GM12892 (cell line): ENCODE results near the gene ZCCHC7.

Source experiments
- DNase-seq: peaks from one replicate; pipeline ENCODE4 v3.0.0; 2011; ENCODE audit not compliant: insufficient read length
- FAIRE-seq: peaks from 2 replicates; lab custom pipeline; 2011; peaks lifted over from hg19 to GRCh38; lab: Jason Lieb, UNC
- POLR2A ChIP-seq: IDR thresholded peaks from 2 replicates; pipeline ENCODE4 v1.6.1; 2011; ENCODE audit warnings: low read depth, low read length, control low read depth
- POLR2AphosphoS5 ChIP-seq: IDR thresholded peaks from 2 replicates; pipeline ENCODE4 v1.6.1; 2011; ENCODE audit warnings: low read depth, low read length, control low read depth
- TAF1 ChIP-seq: IDR thresholded peaks from 2 replicates; pipeline ENCODE4 v1.6.1; 2011; ENCODE audit warnings: low read depth, mild to moderate bottlenecking, control low read depth, low read length, borderline replicate concordance

ZCCHC7 gene

DNA sequence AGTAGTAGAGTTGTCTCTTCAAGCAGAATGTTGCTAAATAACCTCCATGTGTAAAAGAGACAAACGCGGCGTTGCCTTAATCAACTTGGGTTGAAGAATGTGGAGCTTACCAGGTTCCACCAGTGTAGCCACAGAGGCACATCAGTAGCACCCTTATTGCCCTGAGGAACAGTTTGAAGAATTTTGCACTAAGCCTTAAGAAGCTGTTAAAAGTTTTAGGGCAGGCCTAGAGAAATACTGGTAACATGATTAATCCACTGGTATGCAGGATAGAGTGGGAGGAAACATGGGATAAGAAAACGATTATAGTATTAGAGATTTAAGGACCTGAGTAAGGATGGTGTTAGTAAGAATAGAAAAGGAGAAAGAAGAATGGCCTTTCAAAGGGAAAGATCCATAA is 100.6 kb downstream of the ZCCHC7 start:
- TF ChIP-seq POLR2A (no peak), TAF1 (no peak), POLR2AphosphoS5 (no peak)
- DNase-seq (no peak), FAIRE-seq (peak; percentile 33)

DNA sequence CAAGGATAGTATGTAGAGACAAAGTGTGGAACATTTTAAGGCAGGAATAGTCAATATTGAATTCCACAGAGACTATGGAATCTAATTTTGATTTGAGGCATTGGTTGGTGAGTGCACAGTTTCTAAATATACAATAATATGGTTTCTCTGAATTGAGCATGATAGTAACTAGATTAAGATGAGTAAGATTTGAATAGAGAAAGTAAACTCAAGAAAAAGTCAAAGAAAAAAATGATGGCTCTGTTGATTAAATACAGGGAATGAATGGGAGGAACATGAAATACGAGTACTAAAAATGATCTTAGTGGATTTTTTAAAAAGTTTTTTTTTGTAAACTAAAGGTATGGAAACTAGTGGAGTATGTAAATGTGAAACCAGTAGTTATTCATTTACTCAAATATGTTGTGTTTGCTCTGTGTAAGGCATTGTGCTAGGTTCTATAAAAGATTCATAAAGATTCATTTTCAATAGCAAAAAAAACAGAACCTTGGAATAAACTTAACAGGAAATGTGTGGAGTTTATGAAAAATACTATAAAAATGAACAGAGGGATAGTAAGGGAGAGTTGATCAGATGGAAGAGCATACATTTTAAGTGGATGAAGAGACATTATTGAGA is 101.2 kb downstream of the ZCCHC7 start:
- DNase-seq (no peak), FAIRE-seq (no peak)
- TF ChIP-seq POLR2A: no peak
- no peak for TF ChIP-seq TAF1
- TF ChIP-seq POLR2AphosphoS5: no peak

- DNase-seq (no peak), FAIRE-seq (no peak)
- TF ChIP-seq POLR2AphosphoS5: no peak
- no peak for TF ChIP-seq POLR2A
- no peak for TF ChIP-seq TAF1
Observed at GRCh38 chr9:37229455-37229854, 109.1 kb downstream of the ZCCHC7 start.

DNA sequence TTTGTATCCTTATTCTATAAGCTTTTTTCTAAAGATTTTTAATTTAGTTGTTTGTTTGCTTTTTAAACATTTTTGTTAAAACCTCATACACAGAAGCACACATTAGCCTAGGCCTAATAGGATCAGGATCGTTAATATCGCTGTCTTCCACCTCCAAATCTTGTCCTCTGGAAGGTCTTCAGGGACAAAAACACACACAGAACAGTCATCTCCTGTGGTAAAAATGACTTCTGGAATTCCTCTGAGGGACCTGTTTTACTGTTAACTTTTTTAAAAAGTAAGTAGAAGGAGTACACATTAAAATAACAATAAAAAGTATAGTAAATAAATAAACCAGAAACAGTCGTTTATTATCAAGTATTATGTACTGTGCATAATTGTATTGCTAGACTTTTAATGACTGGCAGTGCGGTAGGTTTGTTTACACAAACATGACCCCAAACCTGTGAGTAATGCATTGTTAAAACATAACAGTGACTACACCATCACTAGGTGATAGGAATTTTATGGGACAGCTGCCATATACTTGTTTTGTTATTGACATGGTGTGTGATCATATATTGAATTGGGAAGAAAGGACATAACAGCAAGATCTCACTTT is 109.6 kb downstream of the ZCCHC7 start:
- DNase-seq (no peak), FAIRE-seq (no peak)
- TF ChIP-seq TAF1 (no peak), POLR2AphosphoS5 (no peak), POLR2A (no peak)

GRCh38 chr9:37236822-37237221 is 116.4 kb downstream of the ZCCHC7 start:
- TF ChIP-seq POLR2A (no peak), POLR2AphosphoS5 (no peak), TAF1 (no peak)
- DNase-seq (no peak), FAIRE-seq (no peak)

- TF ChIP-seq TAF1: no peak
- no peak for TF ChIP-seq POLR2A
- TF ChIP-seq POLR2AphosphoS5: no peak
- no peak for DNase-seq
- no peak for FAIRE-seq
Observed at GRCh38 chr9:37238122-37238521, 117.7 kb downstream of the ZCCHC7 start.

- DNase-seq (no peak), FAIRE-seq (peak; percentile 70)
- no peak for TF ChIP-seq TAF1
- TF ChIP-seq POLR2A: no peak
Observed at GRCh38 chr9:37239224-37239859, 119.0 kb downstream of the ZCCHC7 start.

GRCh38 chr9:37239921-37240320 is 119.5 kb downstream of the ZCCHC7 start:
- FAIRE-seq (peak; percentile 53), DNase-seq (no peak)
- TF ChIP-seq POLR2AphosphoS5 (no peak), TAF1 (no peak), POLR2A (no peak)

DNA sequence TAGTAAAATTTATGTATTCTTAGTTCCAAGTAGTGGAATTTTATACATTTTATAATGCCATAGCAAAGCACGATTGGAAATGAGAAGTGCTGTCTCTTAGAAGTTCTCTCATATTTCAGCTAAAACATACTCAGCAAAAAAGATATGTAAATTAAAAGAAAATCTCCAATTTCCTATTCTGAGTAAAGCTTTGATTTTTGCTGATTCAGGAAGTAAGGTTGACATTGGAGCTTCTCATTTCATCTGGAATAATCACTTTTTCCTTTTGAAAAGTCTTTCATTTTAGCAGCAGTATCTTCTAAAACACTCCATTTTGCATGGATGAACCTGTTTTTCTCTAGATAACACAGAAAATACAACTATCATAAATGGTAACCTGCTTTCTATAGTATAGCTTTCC is 121.0 kb downstream of the ZCCHC7 start:
- DNase-seq (no peak), FAIRE-seq (peak; percentile 9)
- TF ChIP-seq POLR2A: no peak
- TF ChIP-seq TAF1: no peak
- TF ChIP-seq POLR2AphosphoS5: no peak

- no peak for DNase-seq
- TF ChIP-seq TAF1 (no peak), POLR2AphosphoS5 (no peak), POLR2A (no peak)
- FAIRE-seq: peak; percentile 57
Observed at GRCh38 chr9:37242089-37242488, 121.7 kb downstream of the ZCCHC7 start.

DNA sequence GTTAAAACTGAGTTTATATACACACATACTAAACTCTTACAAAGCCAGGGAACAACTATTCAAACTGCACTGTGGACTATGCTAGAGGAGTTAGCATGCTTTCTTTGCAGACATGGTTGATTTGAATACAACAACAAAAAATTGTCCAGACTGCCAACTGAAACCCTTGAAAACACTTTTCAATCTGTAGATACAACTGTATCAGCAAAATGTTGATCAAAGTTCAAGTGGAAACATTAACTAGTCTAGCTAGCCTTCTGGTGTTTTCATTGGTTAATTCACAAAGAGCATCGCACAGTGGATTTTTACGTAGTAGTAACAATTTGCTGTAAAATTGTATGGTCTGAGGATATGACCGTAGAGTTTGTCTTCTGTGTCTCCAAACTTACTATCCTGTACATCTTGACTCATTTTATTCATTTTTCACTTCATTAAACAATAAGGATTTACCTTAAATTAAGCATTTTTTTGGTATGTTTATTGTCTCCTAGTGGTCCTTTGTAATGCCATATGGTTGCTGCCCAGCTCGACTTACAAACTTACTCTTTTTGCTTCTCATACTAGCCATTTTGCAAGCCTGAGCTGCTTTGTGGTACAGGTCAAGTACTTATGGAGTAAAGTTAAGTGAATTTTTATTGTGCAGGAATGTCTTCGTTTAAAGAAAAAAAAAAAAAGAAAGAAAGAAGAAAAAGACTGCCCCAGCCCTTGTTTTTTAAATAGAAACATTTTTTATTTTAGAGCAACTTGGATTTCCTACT is 123.4 kb downstream of the ZCCHC7 start:
- peak; percentile 21 for FAIRE-seq
- TF ChIP-seq POLR2A: no peak
- no peak for TF ChIP-seq TAF1
- no peak for TF ChIP-seq POLR2AphosphoS5
- DNase-seq: no peak
